ENCODE results near the gene TSPAN5.

The TSPAN5 gene

DNA sequence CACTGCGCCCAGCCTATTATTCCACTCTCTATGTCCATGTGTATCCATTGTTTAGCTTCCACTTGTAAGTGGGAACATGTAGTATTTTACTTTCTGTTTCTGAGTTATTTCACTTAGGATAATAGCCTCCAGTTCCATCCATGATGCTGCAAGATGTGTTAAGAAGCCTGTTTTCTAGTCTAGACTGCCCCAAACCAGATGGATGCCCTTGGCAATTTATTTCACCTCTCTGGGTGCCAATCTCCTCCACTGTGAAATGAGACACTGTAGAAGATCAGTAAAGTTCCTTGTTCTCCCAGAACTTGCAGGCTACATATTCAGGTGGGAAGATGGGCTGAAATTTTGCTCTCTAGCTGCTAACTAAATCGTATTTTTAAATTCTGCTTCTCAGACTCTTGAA is 72.8 kb downstream of the TSPAN5 start:
- no peak for DNase-seq (ENCODE audit: low read depth)

DNA sequence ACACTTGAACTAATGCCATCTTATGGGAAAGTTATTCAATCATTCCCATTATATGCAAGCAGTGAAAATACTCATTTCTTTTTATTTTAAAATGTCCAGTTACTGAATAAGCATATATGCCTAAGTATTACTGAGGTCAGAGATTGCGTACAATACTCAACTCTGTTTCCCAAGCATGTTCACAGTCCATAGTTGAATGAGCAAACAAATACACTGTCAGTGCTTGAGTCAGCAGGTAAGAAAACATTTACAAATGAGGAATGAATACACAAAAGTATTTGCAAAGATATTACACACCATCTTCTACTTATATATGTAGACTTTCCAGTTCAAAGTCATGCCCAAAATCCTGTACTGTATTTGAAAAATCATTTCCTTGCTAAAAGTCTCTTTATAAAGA is 74.1 kb downstream of the TSPAN5 start:
- DNase-seq (ENCODE audit: low read depth): no peak

DNA sequence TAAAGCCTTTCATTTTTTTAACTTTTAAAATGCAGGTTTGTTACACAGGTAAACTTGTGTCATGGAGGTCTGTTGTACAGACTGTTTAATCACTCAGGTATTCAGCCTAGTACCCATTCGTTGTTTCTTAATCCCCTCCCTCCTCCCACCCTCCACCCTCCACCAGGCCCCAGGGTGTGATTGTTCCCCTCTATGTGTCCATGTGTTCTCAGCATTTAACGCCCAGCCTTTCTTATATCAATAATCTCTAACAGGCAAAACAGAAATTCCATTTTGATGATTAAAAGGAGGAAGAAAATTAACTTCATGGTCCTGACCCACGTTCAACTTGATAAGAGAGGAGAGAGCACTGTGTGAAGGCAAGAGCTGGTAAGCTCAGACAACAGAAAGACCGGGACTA is 75.1 kb downstream of the TSPAN5 start:
- no peak for DNase-seq (ENCODE audit: low read depth)

DNA sequence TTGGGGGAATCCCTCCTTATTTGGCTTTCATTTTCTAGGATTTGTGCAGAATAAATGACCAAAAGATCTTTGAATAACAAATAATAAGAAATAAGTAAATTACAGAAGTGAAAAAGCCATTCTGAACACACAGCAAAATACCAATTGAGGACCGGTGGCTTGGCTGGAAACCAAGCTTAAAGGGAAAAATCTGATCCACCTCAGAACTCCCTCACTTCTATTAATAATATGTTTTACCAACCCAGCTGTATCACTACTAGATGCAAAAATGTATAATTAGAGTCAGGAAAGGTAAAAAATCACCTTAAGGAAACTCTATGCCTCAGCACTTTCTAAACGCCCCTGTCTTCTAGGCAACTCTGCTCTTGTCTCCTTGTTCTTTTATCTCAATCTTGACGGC is 77.3 kb downstream of the TSPAN5 start:
- DNase-seq (ENCODE audit: low read depth): no peak

GRCh38 chr4:98577956-98578355 is 80.5 kb downstream of the TSPAN5 start:
- DNase-seq (ENCODE audit: low read depth): no peak

DNA sequence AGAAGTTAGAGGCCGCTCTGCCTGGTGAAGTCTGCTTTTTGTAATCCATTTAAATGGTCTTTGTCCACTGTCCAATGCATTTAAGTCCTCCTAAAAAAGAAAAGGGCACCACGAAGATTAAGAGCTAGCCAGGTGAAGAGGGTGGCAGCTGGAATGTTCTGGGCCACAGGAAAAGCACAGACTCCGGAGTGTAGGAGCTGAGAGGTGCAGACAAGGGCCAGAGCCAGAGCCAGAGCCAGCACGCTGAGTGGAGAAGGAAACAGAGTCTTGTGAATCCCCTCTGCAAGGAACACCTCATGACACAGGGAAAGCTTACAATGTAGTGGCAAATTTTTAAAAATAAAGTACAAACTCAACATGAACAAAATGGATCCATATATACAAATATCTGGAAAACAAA is 83.6 kb downstream of the TSPAN5 start:
- no peak for DNase-seq (ENCODE audit: low read depth)

- DNase-seq (ENCODE audit: low read depth): no peak
Measured at GRCh38 chr4:98573791-98574190, 84.6 kb downstream of the TSPAN5 start.

- DNase-seq (ENCODE audit: low read depth): no peak
Measured at GRCh38 chr4:98572697-98573096, 85.7 kb downstream of the TSPAN5 start.

GRCh38 chr4:98571161-98571786 is 87.1 kb downstream of the TSPAN5 start:
- no peak for DNase-seq (ENCODE audit: low read depth)

- no peak for DNase-seq (ENCODE audit: low read depth)
Measured at GRCh38 chr4:98570151-98570797, 88.1 kb downstream of the TSPAN5 start.

- DNase-seq (ENCODE audit: low read depth): no peak
Measured at GRCh38 chr4:98568941-98569663, 89.3 kb downstream of the TSPAN5 start.

GRCh38 chr4:98567611-98568010 is 90.8 kb downstream of the TSPAN5 start:
- DNase-seq (ENCODE audit: low read depth): no peak

GRCh38 chr4:98566361-98567008 is 91.9 kb downstream of the TSPAN5 start:
- no peak for DNase-seq (ENCODE audit: low read depth)

GRCh38 chr4:98565681-98566301 is 92.6 kb downstream of the TSPAN5 start:
- DNase-seq (ENCODE audit: low read depth): no peak

DNA sequence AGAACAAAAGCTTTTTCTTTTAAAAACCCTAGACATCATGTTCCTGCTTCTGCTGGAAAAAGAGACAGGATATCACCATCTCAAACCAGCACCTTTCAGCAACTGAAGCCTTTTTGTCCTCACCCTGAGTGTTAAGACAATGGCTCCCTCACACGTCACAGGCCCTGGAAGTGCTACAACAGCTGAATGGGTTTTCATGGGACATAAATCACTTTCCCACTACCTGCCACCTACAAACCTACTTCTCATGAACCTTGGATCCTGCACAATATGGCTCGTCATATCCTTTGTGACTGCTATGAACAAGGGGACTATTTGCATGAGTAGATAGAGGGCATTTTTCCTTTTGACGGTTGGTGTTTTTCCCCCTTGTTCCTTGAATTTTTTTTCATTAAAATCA is 93.6 kb downstream of the TSPAN5 start:
- no peak for DNase-seq (ENCODE audit: low read depth)

GRCh38 chr4:98560321-98560720 is 98.1 kb downstream of the TSPAN5 start:
- DNase-seq (ENCODE audit: low read depth): no peak

- DNase-seq (ENCODE audit: low read depth): no peak
Measured at GRCh38 chr4:98558471-98559169, 99.8 kb downstream of the TSPAN5 start.

DNA sequence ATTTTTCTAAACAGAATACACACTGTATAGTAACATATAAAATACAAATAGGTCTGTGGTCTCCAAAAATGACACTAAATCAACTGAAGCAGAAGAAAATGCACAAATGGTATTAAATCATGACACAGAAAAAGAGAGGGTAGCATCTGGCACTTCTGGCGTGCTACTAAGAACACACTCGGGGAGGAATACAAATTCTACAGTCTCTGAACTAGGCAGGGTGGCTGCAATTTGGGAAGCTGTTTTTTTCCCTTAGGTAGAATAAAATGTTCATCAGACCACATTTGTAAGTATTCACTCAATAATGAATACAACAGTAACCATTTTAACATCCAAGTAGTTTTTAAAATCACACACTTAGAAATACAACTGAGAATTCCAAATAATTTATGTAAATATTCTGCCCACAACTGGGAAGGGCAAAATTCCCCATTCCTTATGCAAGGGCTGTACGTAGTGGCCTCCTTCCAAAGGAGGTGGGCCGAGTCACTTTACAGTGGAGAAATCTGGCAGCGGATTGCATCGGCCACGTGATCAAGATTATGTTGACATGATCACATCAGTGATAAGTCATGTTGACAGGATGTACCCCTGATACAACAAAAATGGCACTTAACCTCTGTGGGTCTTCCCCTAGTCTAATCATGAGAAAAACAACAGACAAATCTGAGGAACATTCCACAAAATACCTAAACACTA is 101.1 kb downstream of the TSPAN5 start:
- no peak for DNase-seq (ENCODE audit: low read depth)

DNA sequence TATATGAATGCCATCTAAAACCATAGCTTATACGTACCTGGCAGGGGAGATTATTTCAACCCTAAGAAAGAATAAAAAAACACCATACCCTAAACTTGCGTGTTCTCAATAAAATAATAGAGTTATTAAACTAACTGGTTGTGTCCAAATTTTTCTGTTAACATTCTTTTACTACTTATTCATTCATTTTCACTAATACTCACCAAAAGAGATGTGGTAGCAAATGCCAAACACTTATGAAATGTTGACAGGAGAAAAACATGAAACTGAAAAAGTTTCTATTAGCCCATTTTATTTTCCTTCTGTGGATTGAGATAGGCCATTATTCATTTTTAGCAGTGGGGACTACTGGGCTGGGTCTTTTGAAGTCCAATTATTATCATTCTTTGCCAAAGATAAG is 102.0 kb downstream of the TSPAN5 start:
- DNase-seq (ENCODE audit: low read depth): no peak

DNA sequence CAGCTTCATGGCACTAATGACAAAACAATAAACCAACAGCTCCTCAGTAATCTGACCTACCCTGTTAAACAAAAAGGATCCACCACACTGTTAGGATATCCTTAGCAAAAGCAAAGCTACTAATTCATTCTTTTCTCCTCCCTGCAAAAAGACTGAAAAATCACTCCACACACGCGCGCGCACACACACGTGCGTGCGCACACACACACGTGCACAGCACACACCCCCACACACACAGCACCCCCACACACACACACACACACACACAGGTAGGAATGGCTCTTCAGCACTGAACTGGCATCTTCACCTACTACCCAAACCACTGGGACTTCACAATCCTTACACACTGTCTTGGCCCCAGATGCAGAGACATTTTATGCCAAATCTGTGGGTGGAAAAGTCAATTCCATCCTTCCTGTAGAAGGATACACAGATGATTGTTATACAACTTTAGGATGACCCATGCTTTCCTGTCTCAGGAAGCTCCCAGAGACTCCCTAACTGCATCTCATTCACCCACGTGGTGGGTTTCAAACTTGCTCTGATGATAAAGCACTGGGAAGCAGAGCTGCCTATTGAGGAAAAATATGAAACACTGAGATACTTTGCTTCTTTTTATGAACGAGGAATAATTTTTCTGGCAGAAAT is 102.5 kb downstream of the TSPAN5 start:
- DNase-seq (ENCODE audit: low read depth): no peak

Data from T-helper 22 cell (primary cell).